Neural progenitor cell (in vitro differentiated cells): Measurements from ENCODE around the gene UCHL5.

Experiments used
- EZH2 ChIP-seq: fragments of 200-600 bp; sonication (generic); IDR thresholded peaks from 2 replicates; pipeline ENCODE4 v1.6.1; 2017; ENCODE audit warnings: antibody characterized with exemption, mild to moderate bottlenecking, moderate library complexity
- EZH2phosphoT487 ChIP-seq: fragments of 200-600 bp; sonication (generic); IDR thresholded peaks from 2 replicates; pipeline ENCODE4 v1.6.1; 2017; ENCODE audit warnings: antibody characterized with exemption
- TF ChIP-seq, protein P1 (sequence below): fragments of 200-600 bp; sonication (generic); IDR thresholded peaks from 2 replicates; pipeline ENCODE4 v1.5.1; 2017; ENCODE audit warnings: antibody characterized with exemption, mild to moderate bottlenecking

DNA sequence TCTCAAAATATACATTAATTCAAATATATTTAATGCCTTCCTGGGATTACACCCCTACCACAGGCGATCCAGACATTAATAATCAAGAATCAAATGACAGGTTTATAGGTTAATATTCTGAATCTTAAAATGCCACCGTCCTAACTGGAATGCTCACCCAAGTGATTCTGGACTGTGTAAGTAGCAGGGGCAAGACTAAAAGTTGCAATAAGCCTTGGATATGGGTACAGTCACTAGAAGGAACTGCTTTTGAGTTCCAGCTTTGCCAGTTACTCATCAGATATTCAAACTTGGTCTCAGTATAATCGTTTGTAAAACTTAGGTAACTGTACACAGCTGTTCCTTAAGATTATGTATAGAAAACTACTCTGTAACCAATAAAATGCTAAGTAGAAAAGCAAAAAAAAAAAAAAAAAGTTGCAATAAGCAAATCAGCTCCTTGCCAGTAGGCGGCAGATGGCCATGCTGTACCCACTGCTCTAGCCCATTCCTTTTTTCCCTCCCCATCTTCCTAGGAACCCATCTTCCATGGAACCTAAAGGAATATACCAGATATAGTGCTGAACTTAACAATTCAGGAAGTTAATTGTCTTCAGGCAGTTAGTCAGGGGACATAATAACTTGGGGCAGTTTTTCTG lies 10.7 kb upstream of the UCHL5 start:
- TF ChIP-seq, protein P1, sequence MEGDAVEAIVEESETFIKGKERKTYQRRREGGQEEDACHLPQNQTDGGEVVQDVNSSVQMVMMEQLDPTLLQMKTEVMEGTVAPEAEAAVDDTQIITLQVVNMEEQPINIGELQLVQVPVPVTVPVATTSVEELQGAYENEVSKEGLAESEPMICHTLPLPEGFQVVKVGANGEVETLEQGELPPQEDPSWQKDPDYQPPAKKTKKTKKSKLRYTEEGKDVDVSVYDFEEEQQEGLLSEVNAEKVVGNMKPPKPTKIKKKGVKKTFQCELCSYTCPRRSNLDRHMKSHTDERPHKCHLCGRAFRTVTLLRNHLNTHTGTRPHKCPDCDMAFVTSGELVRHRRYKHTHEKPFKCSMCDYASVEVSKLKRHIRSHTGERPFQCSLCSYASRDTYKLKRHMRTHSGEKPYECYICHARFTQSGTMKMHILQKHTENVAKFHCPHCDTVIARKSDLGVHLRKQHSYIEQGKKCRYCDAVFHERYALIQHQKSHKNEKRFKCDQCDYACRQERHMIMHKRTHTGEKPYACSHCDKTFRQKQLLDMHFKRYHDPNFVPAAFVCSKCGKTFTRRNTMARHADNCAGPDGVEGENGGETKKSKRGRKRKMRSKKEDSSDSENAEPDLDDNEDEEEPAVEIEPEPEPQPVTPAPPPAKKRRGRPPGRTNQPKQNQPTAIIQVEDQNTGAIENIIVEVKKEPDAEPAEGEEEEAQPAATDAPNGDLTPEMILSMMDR: peak; percentile 61
- no peak for TF ChIP-seq EZH2
- no peak for TF ChIP-seq EZH2phosphoT487
